ENCODE results near the gene GALNT13.

DNA sequence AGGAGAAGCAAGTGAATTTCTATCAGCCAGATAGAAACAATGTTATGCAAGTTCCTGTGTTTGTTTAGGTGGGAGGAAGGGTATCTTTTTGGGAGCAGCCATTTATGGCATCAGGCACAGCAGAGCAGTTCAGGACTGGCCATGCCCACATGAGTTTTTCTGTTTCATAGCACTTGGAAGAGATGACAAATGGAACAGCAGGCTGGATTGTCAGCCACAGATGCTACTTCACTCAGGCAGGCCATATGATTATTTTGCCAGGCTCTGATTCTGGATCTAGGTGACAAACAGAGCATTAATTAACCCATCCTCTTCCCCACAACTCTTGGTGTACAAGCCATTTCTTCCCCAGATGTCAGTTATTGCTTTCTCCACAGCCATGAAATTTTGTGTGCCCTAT lies 63.8 kb downstream of the GALNT13 start:
- TF ChIP-seq, protein P1, sequence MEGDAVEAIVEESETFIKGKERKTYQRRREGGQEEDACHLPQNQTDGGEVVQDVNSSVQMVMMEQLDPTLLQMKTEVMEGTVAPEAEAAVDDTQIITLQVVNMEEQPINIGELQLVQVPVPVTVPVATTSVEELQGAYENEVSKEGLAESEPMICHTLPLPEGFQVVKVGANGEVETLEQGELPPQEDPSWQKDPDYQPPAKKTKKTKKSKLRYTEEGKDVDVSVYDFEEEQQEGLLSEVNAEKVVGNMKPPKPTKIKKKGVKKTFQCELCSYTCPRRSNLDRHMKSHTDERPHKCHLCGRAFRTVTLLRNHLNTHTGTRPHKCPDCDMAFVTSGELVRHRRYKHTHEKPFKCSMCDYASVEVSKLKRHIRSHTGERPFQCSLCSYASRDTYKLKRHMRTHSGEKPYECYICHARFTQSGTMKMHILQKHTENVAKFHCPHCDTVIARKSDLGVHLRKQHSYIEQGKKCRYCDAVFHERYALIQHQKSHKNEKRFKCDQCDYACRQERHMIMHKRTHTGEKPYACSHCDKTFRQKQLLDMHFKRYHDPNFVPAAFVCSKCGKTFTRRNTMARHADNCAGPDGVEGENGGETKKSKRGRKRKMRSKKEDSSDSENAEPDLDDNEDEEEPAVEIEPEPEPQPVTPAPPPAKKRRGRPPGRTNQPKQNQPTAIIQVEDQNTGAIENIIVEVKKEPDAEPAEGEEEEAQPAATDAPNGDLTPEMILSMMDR (IDR thresholded peaks at IDR 0.05; ENCODE audit: low read length): no peak
- no peak for TF ChIP-seq EZH2 (optimal IDR thresholded peaks at IDR 0.05; ENCODE audit: low read depth, low read length)
- no peak for TF ChIP-seq EZH2phosphoT487 (IDR thresholded peaks at IDR 0.05; ENCODE audit: low read length)

Measured in MM.1S (cell line).